SJSA1 (cell line): ENCODE measurements around the gene RCC1. TPM values are rescaled to one million over a fixed set of nuclear protein-coding genes. Genes with fewer than 3 reads are reported as not detected.
"Not testable (repeated sequence)": the region's sequence is repeated elsewhere in the genome, so short reads cannot be mapped to it uniquely, and the experiment has no call there.

Experiments used
- DNase-seq, 2 experiments: peaks; one replicate each; pipeline ENCODE4 v3.0.0-alpha.2; 2015 to 2020; ENCODE audit warnings: low spot score in 2 of 2, low read depth in 1 of 2
- H3K27ac ChIP-seq: fragments of 250-450 bp; sonication (Bioruptor Pico); 2 replicates; pipeline ENCODE4 v1.5.1; 2020; ENCODE audit warnings: mild to moderate bottlenecking, moderate library complexity
- H3K27me3 ChIP-seq: fragments of 250-450 bp; sonication (Bioruptor Pico); replicated peaks from 2 replicates; pipeline ENCODE4 v1.5.1; 2020; ENCODE audit warnings: mild to moderate bottlenecking, moderate library complexity
- H3K36me3 ChIP-seq: fragments of 250-450 bp; sonication (Bioruptor Pico); 2 replicates; pipeline ENCODE4 v1.5.1; 2020; ENCODE audit warnings: mild to moderate bottlenecking
- H3K4me1 ChIP-seq: fragments of 250-450 bp; sonication (Bioruptor Pico); replicated peaks from 2 replicates; pipeline ENCODE4 v1.6.1; 2021; ENCODE audit warnings: mild to moderate bottlenecking
- H3K4me3 ChIP-seq: fragments of 250-450 bp; sonication (Bioruptor Pico); 2 replicates; pipeline ENCODE4 v1.5.1; 2020; ENCODE audit warnings: mild to moderate bottlenecking
- H3K9me3 ChIP-seq: fragments of 250-450 bp; sonication (Bioruptor Pico); replicated peaks from 2 replicates; pipeline ENCODE4 v1.5.1; 2020; ENCODE audit warnings: mild to moderate bottlenecking
- total RNA-seq: library from RNA; depleted of rRNA; stranded (reverse); fragments of >200 nt; shearing (Covaris generic); gene quantifications from 2 replicates; pipeline ENCODE4 v1.2.3, GENCODE V29; 2014; rRNA removed

RCC1 gene
- total RNA-seq, 1 experiment from 2014 or later = 52.7 TPM

- Histone ChIP-seq H3K9me3 (no peaks in the 10 kb centered on the region), H3K4me3 (no peak overlapping the region), H3K4me1 (peaks cover 21% of the 10 kb centered on the region), H3K27ac (no peak overlapping the region), H3K36me3 (peaks cover 59% of the 10 kb centered on the region), H3K27me3 (no peaks in the 10 kb centered on the region)
- no peak for DNase-seq
Measured at GRCh38 chr1:28577738-28578536, 72.1 kb downstream of the RCC1 start.

GRCh38 chr1:28578696-28579218, 72.9 kb downstream of the RCC1 start:
- no peaks in the 10 kb centered on the region for H3K9me3 ChIP-seq
- DNase-seq = no peak
- H3K4me1 ChIP-seq = peaks cover 21% of the 10 kb centered on the region
- peaks cover 56% of the 10 kb centered on the region for H3K36me3 ChIP-seq
- no peaks in the 10 kb centered on the region for H3K27me3 ChIP-seq
- no peak overlapping the region for H3K27ac ChIP-seq
- H3K4me3 ChIP-seq = no peak overlapping the region

GRCh38 chr1:28579401-28579800, 73.6 kb downstream of the RCC1 start:
- H3K36me3 ChIP-seq = peaks cover 56% of the 10 kb centered on the region
- no peak overlapping the region for H3K27ac ChIP-seq
- H3K9me3 ChIP-seq = no peaks in the 10 kb centered on the region
- H3K4me1 ChIP-seq = peaks cover 21% of the 10 kb centered on the region
- H3K27me3 ChIP-seq = no peaks in the 10 kb centered on the region
- peak overlapping the region; percentile 78; the same call in 1 of the 2 replicates for H3K4me3 ChIP-seq
- DNase-seq = no peak

DNA sequence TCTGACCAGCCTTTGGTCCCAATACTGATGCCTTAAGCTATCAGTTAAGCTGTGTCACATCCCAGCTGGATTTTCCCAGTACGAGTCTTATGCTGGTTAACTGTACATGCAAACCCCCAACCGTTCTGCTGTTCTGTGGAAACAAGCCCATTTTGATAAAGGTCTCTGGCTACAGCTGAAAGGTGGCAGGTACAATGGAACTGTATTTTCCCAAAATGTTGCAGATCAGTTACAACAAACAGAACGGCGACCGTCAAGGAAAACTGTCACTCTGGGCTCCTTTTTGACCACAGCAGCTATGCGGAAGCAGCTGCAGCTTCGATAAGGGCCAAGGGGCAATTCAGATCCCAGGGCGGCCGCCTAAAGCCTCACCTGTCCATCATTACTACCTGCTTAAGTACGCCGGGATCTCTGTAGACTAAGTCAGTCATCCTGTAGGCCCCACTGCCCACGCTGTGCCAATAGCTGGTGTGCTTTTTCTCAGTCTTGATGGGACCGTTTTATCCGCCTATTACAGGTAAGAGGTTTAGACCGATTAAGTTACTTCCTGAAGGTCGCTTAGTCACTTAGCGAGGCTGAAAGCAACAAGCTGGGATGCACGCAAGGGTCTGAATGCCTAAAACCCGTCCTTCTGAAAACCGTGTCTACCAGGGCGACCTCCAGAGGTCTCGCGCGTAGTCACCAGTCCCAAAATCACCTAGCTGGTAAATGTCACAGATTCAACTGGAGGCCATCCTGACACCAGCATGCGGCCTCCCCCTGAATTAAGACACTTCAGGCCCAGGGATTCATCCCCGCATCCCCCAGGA, 75.1 kb downstream of the RCC1 start:
- DNase-seq = peak; percentile 43 to 51
- Histone ChIP-seq H3K27me3 (no peaks in the 10 kb centered on the region), H3K27ac (peak overlapping the region; percentile 55), H3K36me3 (peaks cover 56% of the 10 kb centered on the region), H3K9me3 (no peaks in the 10 kb centered on the region), H3K4me3 (peak overlapping the region; percentile 78), H3K4me1 (peaks cover 21% of the 10 kb centered on the region)

- Histone ChIP-seq H3K4me3 (peak overlapping the region; percentile 78), H3K27ac (peak overlapping the region; percentile 55), H3K36me3 (peaks cover 49% of the 10 kb centered on the region), H3K9me3 (no peaks in the 10 kb centered on the region), H3K4me1 (peaks cover 21% of the 10 kb centered on the region), H3K27me3 (no peaks in the 10 kb centered on the region)
- peak; percentile 95 for DNase-seq
Measured at GRCh38 chr1:28581531-28582247, 75.8 kb downstream of the RCC1 start.

GRCh38 chr1:28582248-28582615, 76.4 kb downstream of the RCC1 start:
- Histone ChIP-seq H3K4me3 (peak overlapping the region; percentile 78), H3K27ac (peak overlapping the region; percentile 20), H3K27me3 (no peaks in the 10 kb centered on the region), H3K36me3 (peaks cover 44% of the 10 kb centered on the region), H3K9me3 (no peaks in the 10 kb centered on the region), H3K4me1 (peaks cover 21% of the 10 kb centered on the region)
- no peak for DNase-seq

DNA sequence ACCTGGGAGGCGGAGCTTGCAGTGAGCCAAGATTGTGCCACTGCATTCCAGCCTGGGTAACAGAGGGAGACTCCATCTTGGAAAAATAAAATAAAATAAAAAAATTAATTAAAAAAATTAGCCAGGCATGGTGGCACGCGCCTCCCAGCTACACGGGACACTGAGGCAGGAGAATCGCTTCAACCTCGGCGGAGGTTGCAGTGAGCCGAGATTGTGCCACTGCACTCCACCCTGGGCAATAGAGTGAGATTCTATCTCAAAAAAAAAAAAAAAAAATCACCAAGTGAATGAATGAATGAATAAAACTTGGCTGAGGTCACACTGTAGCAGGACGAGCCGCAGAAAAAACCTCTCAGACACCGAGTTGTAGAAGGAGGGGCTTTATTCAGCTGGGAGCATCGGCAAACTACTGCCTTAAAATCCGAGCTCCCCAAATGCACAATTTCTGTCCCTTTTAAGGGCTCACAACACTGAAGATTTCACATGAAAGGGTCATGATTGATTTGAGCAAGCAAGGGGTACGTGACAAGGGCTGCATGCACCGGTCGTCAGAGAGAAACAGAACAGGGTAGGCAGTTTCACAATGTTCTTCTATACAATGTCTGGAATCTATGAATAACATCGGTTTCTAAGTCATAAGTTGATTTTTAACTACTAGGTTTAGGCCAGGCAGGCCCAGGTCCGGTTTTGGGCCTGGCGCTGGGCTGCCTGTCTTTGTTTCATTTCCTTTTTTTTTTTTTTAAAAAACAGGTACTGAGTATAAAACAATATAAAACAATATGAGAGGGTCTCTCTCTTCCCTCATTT, 80.9 kb downstream of the RCC1 start:
- not testable (repeated sequence) for H3K27ac ChIP-seq, H3K9me3 ChIP-seq, H3K36me3 ChIP-seq, DNase-seq, H3K4me3 ChIP-seq, H3K27me3 ChIP-seq
- peaks cover 12% of the 10 kb centered on the region for H3K4me1 ChIP-seq

Other genes starting within 250 kb of the RCC1 start
- 14.7 and 16.0 TPM in 2 replicates for gene SESN2, start 246.5 kb upstream of the RCC1 start, total RNA-seq
- gene MED18, start 177.0 kb upstream of the RCC1 start, total RNA-seq = 12.4 and 15.3 TPM in 2 replicates
- gene PHACTR4, start 136.3 kb upstream of the RCC1 start, total RNA-seq = 9.7 and 13.9 TPM in 2 replicates
- gene TRNAU1AP, start 47.0 kb downstream of the RCC1 start, total RNA-seq = 17.4 and 26.1 TPM in 2 replicates
- gene RAB42, start 86.2 kb downstream of the RCC1 start, total RNA-seq = 1.1 and 6.1 TPM in 2 replicates
- 32.0 and 36.3 TPM in 2 replicates for gene TAF12, start 137.0 kb downstream of the RCC1 start, total RNA-seq
- gene RNU11, start 142.6 kb downstream of the RCC1 start, total RNA-seq = not detected in 2 replicates
- 4.4 and 4.7 TPM in 2 replicates for gene GMEB1, start 162.7 kb downstream of the RCC1 start, total RNA-seq
- 35.7 and 46.4 TPM in 2 replicates for gene YTHDF2, start 230.9 kb downstream of the RCC1 start, total RNA-seq